ENCODE results near the gene ERMARD. TPM values are rescaled to one million over a fixed set of nuclear protein-coding genes. Genes with fewer than 3 reads are reported as not detected.
"Not testable (repeated sequence)": the region's sequence is repeated elsewhere in the genome, so short reads cannot be mapped to it uniquely, and the experiment has no call there.

Gene ERMARD
- total and polyA plus RNA-seq, 2 donors (not counting 1 experiment from before 2014, with no cell fraction given), result 22.0 to 32.5 TPM

DNA sequence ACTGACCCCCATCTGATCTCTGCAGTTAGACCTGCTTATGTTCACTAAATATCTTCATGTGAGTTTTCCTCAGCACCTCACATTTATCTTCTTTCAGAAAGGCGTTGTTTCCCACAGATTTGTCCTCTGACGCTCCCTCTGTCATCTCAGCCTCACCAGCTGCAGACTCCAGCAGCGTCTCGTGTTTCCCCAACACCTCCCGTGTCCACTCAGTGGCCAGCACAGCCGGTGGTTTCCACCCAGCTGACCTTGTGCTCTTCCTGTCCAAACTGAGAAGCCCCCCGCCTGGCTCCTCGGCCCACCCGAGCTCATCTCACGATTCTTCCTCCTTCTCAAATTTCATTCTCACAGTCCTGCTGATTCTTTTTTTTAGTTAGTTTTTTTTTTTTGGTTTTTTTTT lies 12.5 kb downstream of the ERMARD start:
- Histone ChIP-seq H3K4me1 (ENCODE audit: control insufficient read depth, extremely low read depth, insufficient read depth, low read length) (no peaks in the 10 kb centered on the region), H3K27me3 (ENCODE audit: control insufficient read depth, insufficient read depth, low read length) (no peaks in the 10 kb centered on the region), H4K20me1 (ENCODE audit: control insufficient read depth, extremely low read depth, insufficient read depth, low read length) (no peaks in the 10 kb centered on the region), H3K9ac (ENCODE audit: insufficient read depth, low read length) (no peak overlapping the region), H3K4me2 (ENCODE audit: extremely low read depth, insufficient read depth, low read length) (no peak overlapping the region), H3K9me3 (ENCODE audit: control insufficient read depth, insufficient read depth, low read depth, low read length) (no peaks in the 10 kb centered on the region), H3K79me2 (ENCODE audit: control insufficient read depth, insufficient read depth, low read length) (no peaks in the 10 kb centered on the region), H3K36me3 (ENCODE audit: control insufficient read depth, insufficient read depth, low read length) (peaks cover 10% of the 10 kb centered on the region), H3K4me3 (replicated peaks in 1 of 4; ENCODE audit: control extremely low read depth in 1 of 4, insufficient read depth in 1 of 4, low read depth in 3 of 4, low read length in 4 of 4) (no peak overlapping the region), H2AFZ (ENCODE audit: low read length) (no peak overlapping the region), H3K27ac (ENCODE audit: insufficient read depth, low read length) (no peak overlapping the region)
- no peak for TF ChIP-seq EZH2 (IDR thresholded peaks at IDR 0.05; ENCODE audit: low read length, missing control alignments)
- TF ChIP-seq, protein P1, sequence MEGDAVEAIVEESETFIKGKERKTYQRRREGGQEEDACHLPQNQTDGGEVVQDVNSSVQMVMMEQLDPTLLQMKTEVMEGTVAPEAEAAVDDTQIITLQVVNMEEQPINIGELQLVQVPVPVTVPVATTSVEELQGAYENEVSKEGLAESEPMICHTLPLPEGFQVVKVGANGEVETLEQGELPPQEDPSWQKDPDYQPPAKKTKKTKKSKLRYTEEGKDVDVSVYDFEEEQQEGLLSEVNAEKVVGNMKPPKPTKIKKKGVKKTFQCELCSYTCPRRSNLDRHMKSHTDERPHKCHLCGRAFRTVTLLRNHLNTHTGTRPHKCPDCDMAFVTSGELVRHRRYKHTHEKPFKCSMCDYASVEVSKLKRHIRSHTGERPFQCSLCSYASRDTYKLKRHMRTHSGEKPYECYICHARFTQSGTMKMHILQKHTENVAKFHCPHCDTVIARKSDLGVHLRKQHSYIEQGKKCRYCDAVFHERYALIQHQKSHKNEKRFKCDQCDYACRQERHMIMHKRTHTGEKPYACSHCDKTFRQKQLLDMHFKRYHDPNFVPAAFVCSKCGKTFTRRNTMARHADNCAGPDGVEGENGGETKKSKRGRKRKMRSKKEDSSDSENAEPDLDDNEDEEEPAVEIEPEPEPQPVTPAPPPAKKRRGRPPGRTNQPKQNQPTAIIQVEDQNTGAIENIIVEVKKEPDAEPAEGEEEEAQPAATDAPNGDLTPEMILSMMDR (conservative IDR thresholded peaks at IDR 0.05 in 1 of 2, IDR thresholded peaks at IDR 0.05 in 1 of 2; ENCODE audit: low read depth in 1 of 2, low read length in 2 of 2), result no peak
- no peak for DNase-seq (ENCODE audit: low read depth in 2 of 2)

DNA sequence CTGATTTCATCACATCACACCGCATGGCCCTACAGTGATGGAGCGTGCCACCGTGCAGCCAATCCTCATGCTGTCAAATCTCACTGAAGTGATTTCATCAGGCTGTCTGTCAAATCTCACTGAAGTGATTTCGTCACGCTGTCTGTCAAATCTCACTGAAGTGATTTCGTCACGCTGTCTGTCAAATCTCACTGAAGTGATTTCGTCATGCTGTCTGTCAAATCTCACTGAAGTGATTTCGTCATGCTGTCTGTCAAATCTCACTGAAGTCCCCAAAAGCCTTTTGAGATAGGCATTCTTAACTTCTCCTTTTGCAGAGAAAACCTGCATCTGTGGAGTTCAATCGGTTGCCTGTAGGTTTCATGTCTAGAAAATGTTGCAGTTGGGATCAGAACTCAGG lies 14.4 kb downstream of the ERMARD start:
- not testable (repeated sequence) for H3K9ac ChIP-seq (ENCODE audit: insufficient read depth, low read length); H3K36me3 ChIP-seq (ENCODE audit: control insufficient read depth, insufficient read depth, low read length)

DNA sequence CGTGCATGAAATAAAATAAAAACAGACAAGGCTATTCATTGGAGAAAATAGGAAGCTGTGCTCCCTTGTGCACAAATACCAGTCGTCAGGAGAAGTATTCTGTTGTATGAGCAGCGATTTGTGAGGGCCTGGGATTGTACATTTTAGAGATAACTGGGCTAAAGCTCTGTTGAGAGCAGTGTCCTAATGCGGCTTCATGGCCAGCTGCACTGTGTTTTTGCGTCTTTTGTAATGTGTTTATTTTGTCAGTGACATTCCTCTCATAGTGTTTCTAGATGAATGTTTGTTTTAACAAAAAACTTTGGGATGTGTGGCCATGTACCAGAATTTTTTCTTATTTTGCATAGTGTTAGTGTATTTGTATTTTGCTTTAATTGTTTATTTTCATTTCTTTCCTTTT lies 14.8 kb downstream of the ERMARD start:
- Histone ChIP-seq H3K4me2 (ENCODE audit: extremely low read depth, insufficient read depth, low read length) (no peak overlapping the region), H3K9me3 (ENCODE audit: control insufficient read depth, insufficient read depth, low read depth, low read length) (no peaks in the 10 kb centered on the region), H3K36me3 (ENCODE audit: control insufficient read depth, insufficient read depth, low read length) (peaks cover 7% of the 10 kb centered on the region), H2AFZ (ENCODE audit: low read length) (no peak overlapping the region), H3K27ac (ENCODE audit: insufficient read depth, low read length) (peak overlapping the region; percentile 24), H4K20me1 (ENCODE audit: control insufficient read depth, extremely low read depth, insufficient read depth, low read length) (no peaks in the 10 kb centered on the region), H3K4me1 (ENCODE audit: control insufficient read depth, extremely low read depth, insufficient read depth, low read length) (no peaks in the 10 kb centered on the region), H3K27me3 (ENCODE audit: control insufficient read depth, insufficient read depth, low read length) (no peaks in the 10 kb centered on the region), H3K9ac (ENCODE audit: insufficient read depth, low read length) (no peak overlapping the region), H3K79me2 (ENCODE audit: control insufficient read depth, insufficient read depth, low read length) (no peaks in the 10 kb centered on the region), H3K4me3 (replicated peaks in 1 of 4; ENCODE audit: control extremely low read depth in 1 of 4, insufficient read depth in 1 of 4, low read depth in 3 of 4, low read length in 4 of 4) (no peak overlapping the region)
- peak in 1 of 2 donors; percentile 90 for DNase-seq (ENCODE audit: low read depth in 2 of 2)
- TF ChIP-seq EZH2 (IDR thresholded peaks at IDR 0.05; ENCODE audit: low read length, missing control alignments), result no peak
- TF ChIP-seq, protein P1 (conservative IDR thresholded peaks at IDR 0.05 in 1 of 2, IDR thresholded peaks at IDR 0.05 in 1 of 2; ENCODE audit: low read depth in 1 of 2, low read length in 2 of 2), result no peak

More for the DNA sequence above, 14.4 kb downstream of the ERMARD start:
- not testable (repeated sequence) for H3K27me3 ChIP-seq (ENCODE audit: control insufficient read depth, insufficient read depth, low read length); H3K4me3 ChIP-seq (replicated peaks in 1 of 4; ENCODE audit: control extremely low read depth in 1 of 4, insufficient read depth in 1 of 4, low read depth in 3 of 4, low read length in 4 of 4); H2AFZ ChIP-seq (ENCODE audit: low read length); H3K9me3 ChIP-seq (ENCODE audit: control insufficient read depth, insufficient read depth, low read depth, low read length); H3K79me2 ChIP-seq (ENCODE audit: control insufficient read depth, insufficient read depth, low read length); H4K20me1 ChIP-seq (ENCODE audit: control insufficient read depth, extremely low read depth, insufficient read depth, low read length); DNase-seq (ENCODE audit: low read depth in 2 of 2); H3K4me2 ChIP-seq (ENCODE audit: extremely low read depth, insufficient read depth, low read length); H3K4me1 ChIP-seq (ENCODE audit: control insufficient read depth, extremely low read depth, insufficient read depth, low read length)
- H3K27ac ChIP-seq (ENCODE audit: insufficient read depth, low read length), result peak overlapping the region; percentile 24
